BLaER1 treated with 17β-estradiol and CSF1 and Interleukin-3, amounts not matched to agents 10 nM and 100 nM (cell line): ENCODE measurements around the gene ZNF106.

Experiments
- H3K27ac ChIP-seq, 11 experiments: shearing (Covaris generic); formaldehyde crosslinking; 2 replicates each; pipeline ENCODE4 v1.8.1; 2022
- H3K27me3 ChIP-seq, 11 experiments: shearing (Covaris generic); formaldehyde crosslinking; 2 replicates each; pipeline ENCODE4 v1.8.1; 2022
- H3K36me3 ChIP-seq, 11 experiments: shearing (Covaris generic); formaldehyde crosslinking; 2 replicates each; pipeline ENCODE4 v1.8.1; 2022
- H3K4me1 ChIP-seq, 10 experiments: shearing (Covaris generic); formaldehyde crosslinking; 2 replicates each; pipeline ENCODE4 v1.8.1; 2022
- H3K4me2 ChIP-seq, 11 experiments: shearing (Covaris generic); formaldehyde crosslinking; 2 replicates each; pipeline ENCODE4 v1.8.1; 2022
- H3K4me3 ChIP-seq, 10 experiments: shearing (Covaris generic); formaldehyde crosslinking; 2 replicates each; pipeline ENCODE4 v1.8.1; 2022
- H3K9ac ChIP-seq, 11 experiments: shearing (Covaris generic); formaldehyde crosslinking; 2 replicates each; pipeline ENCODE4 v1.8.1; 2022
- H3K9me3 ChIP-seq, 11 experiments: shearing (Covaris generic); formaldehyde crosslinking; replicated peaks in 1 of 11; 2 replicates each; pipeline ENCODE4 v1.8.1; 2022
- H4K20me1 ChIP-seq, 11 experiments: shearing (Covaris generic); formaldehyde crosslinking; 2 replicates each; pipeline ENCODE4 v1.8.1; 2022
- Cebpa-rat ChIP-seq, 11 experiments: shearing (Covaris generic); IDR thresholded peaks; 2 replicates each; pipeline ENCODE4 v1.8.1; 2022

The ZNF106 gene

DNA sequence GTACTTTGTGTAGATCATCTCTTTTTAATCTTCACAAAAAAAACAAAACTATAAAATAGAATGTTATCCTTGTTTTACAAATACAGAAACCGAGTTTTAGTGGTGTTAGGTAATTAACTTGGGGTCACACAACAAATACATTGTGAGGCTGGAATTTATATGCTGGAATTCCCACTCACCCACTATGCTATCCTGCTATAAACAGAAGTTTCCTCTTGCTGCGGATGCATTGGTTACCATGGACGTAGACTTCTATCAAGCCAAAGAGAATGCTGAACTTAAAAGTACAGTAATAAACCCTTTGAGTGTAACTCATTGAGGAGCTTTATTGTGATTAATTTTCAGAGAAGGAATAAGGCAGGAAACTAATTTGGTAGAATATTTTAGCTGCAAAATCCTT, 13.7 kb upstream of the ZNF106 start:
- peak overlapping the region in 1 of 11 experiments; percentile 67; a peak in 2 of 22 replicates for H3K4me2 ChIP-seq
- peaks cover 0 to 82% (median 26%) of the 10 kb centered on the region in 10 experiments; a peak in 18 of 20 replicates for H3K4me1 ChIP-seq
- H3K36me3 ChIP-seq: peaks cover 6 to 90% (median 34%) of the 10 kb centered on the region in 11 experiments; a peak in 20 of 22 replicates
- H3K9ac ChIP-seq: no peak overlapping the region
- TF ChIP-seq Cebpa-rat (IDR thresholded peaks at IDR 0.05): no peak
- H4K20me1 ChIP-seq: peaks cover 0 to 97% (median 74%) of the 10 kb centered on the region in 11 experiments; a peak in 18 of 22 replicates
- no peaks in the 10 kb centered on the region for H3K9me3 ChIP-seq
- H3K27me3 ChIP-seq: no peaks in the 10 kb centered on the region
- H3K4me3 ChIP-seq: no peak overlapping the region
- H3K27ac ChIP-seq: no peak overlapping the region

DNA sequence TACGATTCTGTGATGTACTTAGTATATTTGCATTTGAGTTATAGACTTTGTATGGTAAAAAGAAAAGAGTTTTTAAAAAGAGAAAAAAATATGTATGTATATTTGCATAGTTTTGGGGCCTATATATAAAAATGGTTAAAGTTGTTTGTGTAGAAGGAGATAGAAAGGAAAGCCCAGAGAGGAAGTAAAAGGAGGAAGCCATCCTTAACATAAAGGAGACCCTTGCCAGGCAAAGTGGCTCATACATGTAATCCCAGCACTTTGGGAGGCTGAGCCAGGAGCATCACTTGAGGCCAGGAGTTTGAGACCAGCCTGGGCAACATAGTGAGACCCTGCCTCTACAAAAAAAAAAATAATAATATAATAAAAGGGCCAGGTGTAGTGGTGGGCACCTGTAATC, 12.9 kb upstream of the ZNF106 start:
- TF ChIP-seq Cebpa-rat (IDR thresholded peaks at IDR 0.05): no peak
- Histone ChIP-seq H3K36me3 (peaks cover 6 to 94% (median 37%) of the 10 kb centered on the region in 11 experiments; a peak in 20 of 22 replicates), H3K4me3 (no peak overlapping the region), H3K4me2 (peak overlapping the region in 5 of 11 experiments; percentile 1 to 75 (median 50); a peak in 7 of 22 replicates), H3K9ac (no peak overlapping the region), H3K27ac (peak overlapping the region in 2 of 11 experiments; percentile 24 to 44; a peak in 4 of 22 replicates), H3K9me3 (no peaks in the 10 kb centered on the region), H4K20me1 (peaks cover 0 to 94% (median 72%) of the 10 kb centered on the region in 11 experiments; a peak in 18 of 22 replicates), H3K27me3 (no peaks in the 10 kb centered on the region), H3K4me1 (peaks cover 0 to 87% (median 33%) of the 10 kb centered on the region in 10 experiments; a peak in 18 of 20 replicates)

DNA sequence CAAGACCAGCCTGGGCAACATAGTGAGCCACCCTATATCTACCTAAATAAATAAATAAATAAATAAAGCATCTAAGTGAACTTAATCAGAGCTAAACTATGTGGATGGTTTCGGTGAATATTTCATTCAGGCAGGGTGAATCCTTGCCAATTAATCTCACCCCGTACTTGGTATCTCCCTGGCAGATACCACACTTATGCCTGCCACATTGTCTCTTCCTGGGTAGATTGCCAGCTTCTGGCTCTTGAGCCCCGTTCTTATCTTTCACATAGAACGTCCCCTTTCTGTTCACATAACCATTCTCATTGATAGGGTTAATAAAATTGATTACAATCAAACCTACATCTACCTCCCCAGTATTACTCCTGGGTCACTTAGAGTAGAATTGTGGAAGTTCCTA, 11.5 kb upstream of the ZNF106 start:
- H3K4me1 ChIP-seq: peaks cover 0 to 90% (median 45%) of the 10 kb centered on the region in 10 experiments; a peak in 18 of 20 replicates
- peak overlapping the region in 3 of 11 experiments; percentile 50 to 75 (median 67); a peak in 5 of 22 replicates for H3K4me2 ChIP-seq
- no peak overlapping the region for H3K9ac ChIP-seq
- H3K36me3 ChIP-seq: peaks cover 5 to 93% (median 25%) of the 10 kb centered on the region in 11 experiments; a peak in 19 of 22 replicates
- TF ChIP-seq Cebpa-rat (IDR thresholded peaks at IDR 0.05): no peak
- H3K27ac ChIP-seq: peak overlapping the region in 2 of 11 experiments; percentile 24 to 44; a peak in 2 of 22 replicates
- H3K27me3 ChIP-seq: no peaks in the 10 kb centered on the region
- no peak overlapping the region for H3K4me3 ChIP-seq
- H3K9me3 ChIP-seq: no peaks in the 10 kb centered on the region
- peaks cover 0 to 94% (median 62%) of the 10 kb centered on the region in 11 experiments; a peak in 17 of 22 replicates for H4K20me1 ChIP-seq

DNA sequence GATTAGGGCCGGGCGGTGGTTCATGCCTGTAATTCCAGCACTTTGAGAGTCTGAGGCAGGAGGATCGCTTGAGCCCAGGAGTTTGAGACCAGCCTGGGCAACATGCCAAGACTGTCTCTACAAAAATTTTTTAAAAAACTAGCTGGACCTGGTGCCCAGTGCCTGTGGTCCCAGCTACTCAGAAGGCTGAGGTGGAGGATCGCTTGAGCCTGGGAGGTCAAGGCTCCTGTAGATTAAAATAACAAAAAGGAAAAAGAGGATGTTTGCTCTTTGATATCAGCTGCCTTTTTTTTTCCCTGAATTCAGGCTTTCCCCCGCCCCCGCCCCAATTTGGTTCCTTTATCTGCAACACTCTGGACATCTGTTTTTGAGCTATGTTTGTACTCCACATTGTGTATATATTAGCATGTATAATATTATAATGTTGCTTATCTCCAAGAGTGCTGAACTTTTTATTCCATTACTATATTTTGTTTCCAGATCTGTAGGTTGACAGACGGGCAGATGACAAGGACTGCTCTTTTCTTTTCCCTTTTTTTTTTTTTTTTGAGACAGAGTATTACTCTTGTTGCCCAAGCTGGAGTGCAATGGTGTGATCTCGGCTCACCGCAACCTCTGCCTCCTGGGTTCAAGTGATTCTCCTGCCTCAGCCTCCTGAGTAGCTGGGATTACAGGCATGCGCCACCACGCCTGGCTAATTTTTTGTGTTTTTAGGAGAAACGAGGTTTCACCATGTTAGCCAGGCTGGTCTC, 9.1 kb upstream of the ZNF106 start:
- Histone ChIP-seq H3K4me2 (peak overlapping the region in 9 of 11 experiments; percentile 13 to 98 (median 92); a peak in 15 of 22 replicates), H3K4me1 (peaks cover 14 to 90% (median 61%) of the 10 kb centered on the region in 10 experiments), H4K20me1 (peaks cover 0 to 75% (median 41%) of the 10 kb centered on the region in 11 experiments; a peak in 16 of 22 replicates), H3K27me3 (no peaks in the 10 kb centered on the region), H3K36me3 (peaks cover 0 to 69% (median 11%) of the 10 kb centered on the region in 11 experiments; a peak in 15 of 22 replicates), H3K27ac (peak overlapping the region in 5 of 11 experiments; percentile 37 to 66 (median 64); a peak in 8 of 22 replicates), H3K4me3 (peak overlapping the region in 2 of 10 experiments; percentile 3 to 33; a peak in 1 of 20 replicates), H3K9ac (peak overlapping the region in 3 of 11 experiments; percentile 36 to 47 (median 47); a peak in 6 of 22 replicates), H3K9me3 (no peaks in the 10 kb centered on the region)
- no peak for TF ChIP-seq Cebpa-rat (IDR thresholded peaks at IDR 0.05)

DNA sequence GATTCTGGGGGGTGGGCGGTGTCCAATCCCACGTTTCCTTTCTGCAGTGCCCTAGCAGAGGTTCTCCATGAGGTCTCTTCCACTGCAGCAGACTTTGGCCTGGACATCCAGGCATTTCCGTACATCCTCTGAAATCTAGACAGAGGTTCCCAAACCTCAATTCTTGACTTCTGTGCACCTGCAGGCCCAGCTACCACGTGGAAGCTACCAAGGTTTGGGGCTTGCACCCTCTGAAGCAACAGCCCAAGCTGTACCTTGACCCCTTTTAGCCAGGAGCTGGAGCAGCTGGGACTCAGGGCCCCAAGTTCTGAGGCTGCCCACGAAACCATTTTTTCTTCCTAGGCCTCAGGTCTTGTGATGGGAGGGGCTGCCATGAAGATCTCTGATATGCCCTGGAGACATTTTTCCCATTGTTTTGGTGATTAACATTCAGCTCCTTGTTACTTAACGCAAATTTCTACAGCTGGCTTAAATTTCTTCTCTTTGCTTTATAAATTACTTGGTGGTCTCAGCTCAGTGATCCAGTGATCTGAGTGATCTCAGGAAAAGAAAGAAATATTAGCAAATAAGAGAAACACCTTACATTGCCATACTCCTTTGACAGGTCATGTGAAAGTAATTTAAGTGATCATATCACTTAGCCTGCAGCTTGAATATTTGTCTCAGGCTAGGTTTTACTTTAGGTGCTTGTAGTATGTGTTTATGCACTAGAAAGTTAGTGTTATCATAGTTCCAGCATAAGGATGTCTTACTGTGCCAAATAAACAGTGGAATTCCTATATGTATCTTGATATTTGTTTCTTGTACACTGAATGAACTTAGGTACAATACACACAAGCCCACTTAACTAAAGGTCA, 7.5 kb upstream of the ZNF106 start:
- no peaks in the 10 kb centered on the region for H3K9me3 ChIP-seq

DNA sequence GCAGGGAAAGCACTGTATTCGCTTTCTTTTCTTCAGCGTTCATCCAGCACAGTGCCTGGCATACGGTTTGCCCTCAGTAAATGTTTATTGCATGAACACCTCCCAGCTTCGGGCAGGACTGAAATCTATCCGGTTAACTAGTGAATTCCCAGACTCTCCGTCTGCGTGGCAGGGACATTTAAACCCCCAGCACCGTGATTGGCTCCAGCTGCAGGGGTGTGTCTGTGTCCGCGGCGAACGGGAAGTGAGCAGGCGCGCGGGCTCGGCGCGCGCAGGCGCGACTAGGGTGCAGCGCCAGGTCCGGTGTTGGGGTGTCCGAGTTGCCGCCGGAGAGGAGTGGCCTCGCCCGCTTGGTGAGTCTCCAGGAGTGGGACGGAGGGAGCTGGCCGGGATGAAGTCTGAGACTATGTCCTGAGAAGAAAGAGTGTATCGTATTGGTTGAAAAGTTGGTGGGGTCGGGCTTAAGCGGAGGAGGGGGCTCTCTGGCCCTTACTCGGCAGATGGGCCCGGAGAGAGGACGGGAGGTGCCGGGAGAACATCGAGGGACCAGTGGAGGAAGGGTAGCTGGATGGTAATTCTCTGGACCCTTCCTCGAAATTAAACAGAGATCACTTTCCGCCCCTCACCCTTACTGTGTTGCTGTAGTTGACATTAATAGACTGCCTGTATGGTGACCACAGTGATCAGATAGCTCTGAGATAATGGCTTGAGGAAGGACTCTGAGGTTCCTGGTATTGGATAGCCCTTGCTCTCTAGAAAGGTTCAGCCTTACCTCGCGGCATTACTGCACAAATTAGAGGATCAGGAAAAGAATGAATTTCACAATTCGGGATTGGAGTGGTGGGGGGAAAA, 4.6 kb upstream of the ZNF106 start, which contains the start of gene SNAP23:
Gene SNAP23 (plus strand): TSS at position 274 of the 852 bp plus-strand sequence. CDS start 16,213 bp downstream, outside the sequence.
- TF ChIP-seq Cebpa-rat (IDR thresholded peaks at IDR 0.05): no peak
- Histone ChIP-seq H3K27me3 (no peaks in the 10 kb centered on the region), H3K4me3 (peak within 1 kb of the TSS; percentile 76 to 99 (median 88)), H3K27ac (peak within 1 kb of the TSS; percentile 68 to 86 (median 72)), H3K4me2 (peak within 1 kb of the TSS; percentile 76 to 98 (median 96)), H3K36me3 (peaks cover 0 to 28% (median 6%) of the 10 kb centered on the region in 11 experiments; a peak in 10 of 22 replicates), H3K4me1 (peaks cover 42 to 87% (median 81%) of the 10 kb centered on the region in 10 experiments), H3K9ac (peak within 1 kb of the TSS; percentile 83 to 92 (median 87)), H3K9me3 (no peaks in the 10 kb centered on the region), H4K20me1 (peaks cover 0 to 31% (median 15%) of the 10 kb centered on the region in 11 experiments; a peak in 10 of 22 replicates)

More for the DNA sequence above, 7.5 kb upstream of the ZNF106 start:
- H3K27me3 ChIP-seq: no peaks in the 10 kb centered on the region
- H3K27ac ChIP-seq: peak overlapping the region in 4 of 11 experiments; percentile 12 to 66 (median 64); a peak in 5 of 22 replicates
- H3K4me3 ChIP-seq: no peak overlapping the region
- peaks cover 0 to 60% (median 34%) of the 10 kb centered on the region in 11 experiments; a peak in 14 of 22 replicates for H4K20me1 ChIP-seq
- no peak for TF ChIP-seq Cebpa-rat (IDR thresholded peaks at IDR 0.05)
- H3K4me1 ChIP-seq: peaks cover 30 to 90% (median 69%) of the 10 kb centered on the region in 10 experiments
- H3K36me3 ChIP-seq: peaks cover 0 to 55% (median 11%) of the 10 kb centered on the region in 11 experiments; a peak in 14 of 22 replicates
- peak overlapping the region in 1 of 11 experiments; percentile 16; a peak in 1 of 22 replicates for H3K9ac ChIP-seq
- peak overlapping the region in 10 of 11 experiments; percentile 6 to 98 (median 96); a peak in 19 of 22 replicates for H3K4me2 ChIP-seq

DNA sequence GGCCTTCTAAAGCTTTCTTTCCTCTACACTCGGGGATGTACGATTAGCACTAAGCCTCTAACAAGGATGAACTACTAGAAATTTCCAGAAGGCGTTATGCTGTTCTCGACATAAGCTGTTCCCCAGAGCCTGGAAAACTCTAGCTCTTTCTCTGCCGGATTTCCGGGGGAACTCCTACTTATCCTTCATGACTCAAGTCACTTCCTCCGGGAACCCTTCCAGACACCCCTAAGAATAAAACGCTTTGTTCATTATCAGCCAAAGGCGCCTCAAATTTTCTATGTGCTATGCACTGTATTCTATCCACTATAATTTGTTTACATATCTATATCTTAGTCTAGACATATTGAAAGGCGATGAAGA, 4.0 kb upstream of the ZNF106 start:
- H3K4me2 ChIP-seq: peak overlapping the region; percentile 76 to 98 (median 96)
- H3K36me3 ChIP-seq: peaks cover 0 to 21% (median 4%) of the 10 kb centered on the region in 11 experiments; a peak in 9 of 22 replicates
- peak overlapping the region; percentile 68 to 86 (median 72); a peak in 21 of 22 replicates for H3K27ac ChIP-seq
- H3K4me3 ChIP-seq: peak overlapping the region; percentile 76 to 99 (median 88)
- peaks cover 44 to 81% (median 76%) of the 10 kb centered on the region in 10 experiments for H3K4me1 ChIP-seq
- TF ChIP-seq Cebpa-rat (IDR thresholded peaks at IDR 0.05): no peak
- no peaks in the 10 kb centered on the region for H3K27me3 ChIP-seq
- peaks cover 0 to 27% (median 13%) of the 10 kb centered on the region in 11 experiments; a peak in 11 of 22 replicates for H4K20me1 ChIP-seq
- peak overlapping the region; percentile 83 to 92 (median 87) for H3K9ac ChIP-seq
- H3K9me3 ChIP-seq: no peaks in the 10 kb centered on the region
